HepG2 (cell line): Measurements from ENCODE around the gene VCP. TPM values are rescaled to one million over a fixed set of nuclear protein-coding genes. Genes with fewer than 3 reads are reported as not detected.
A peak's percentile ranks its signal among the peaks of the same experiment; 100 is the strongest.

ENCODE experiments used
- BHLHE40 ChIP-seq: IDR thresholded peaks from 2 replicates; pipeline ENCODE4 v1.6.1; 2011; ENCODE audit warnings: low read length, improper control_type of control experiment
- DR1 ChIP-seq: sonication (generic); formaldehyde crosslinking; IDR thresholded peaks from 2 replicates; pipeline ENCODE4 v1.8.0; 2021; ENCODE audit warnings: mild to moderate bottlenecking, missing genetic modification reagents, inconsistent platforms
- GZF1 ChIP-seq: sonication (generic); formaldehyde crosslinking; IDR thresholded peaks from 2 replicates; pipeline ENCODE4 v1.5.1; 2020; ENCODE audit warnings: mild to moderate bottlenecking, missing genetic modification reagents
- KDM3A ChIP-seq: IDR thresholded peaks from 2 replicates; pipeline ENCODE4 v1.6.1; 2018; ENCODE audit warnings: low read depth, missing compliant biosample characterization
- KLF12 ChIP-seq: sonication (generic); formaldehyde crosslinking; IDR thresholded peaks from 2 replicates; pipeline ENCODE4 v1.4.0; 2020; ENCODE audit warnings: missing genetic modification reagents, borderline replicate concordance
- MED1 ChIP-seq: sonication (generic); formaldehyde crosslinking; IDR thresholded peaks from 2 replicates; pipeline ENCODE4 v1.4.0; 2020; ENCODE audit warnings: missing genetic modification reagents
- MED13 ChIP-seq: sonication (generic); formaldehyde crosslinking; IDR thresholded peaks from 2 replicates; pipeline ENCODE4 v1.5.0; 2020; ENCODE audit warnings: missing genetic modification reagents
- MIXL1 ChIP-seq: IDR thresholded peaks from 2 replicates; pipeline ENCODE4 v1.6.1; 2016
- MTA1 ChIP-seq: sonication (generic); formaldehyde crosslinking; IDR thresholded peaks from 2 replicates; pipeline ENCODE4 v1.4.0; 2020; ENCODE audit warnings: missing genetic modification reagents, mild to moderate bottlenecking, borderline replicate concordance
- RAD21 ChIP-seq: fragments of 450-650 bp; formaldehyde crosslinking; IDR thresholded peaks from 2 replicates; pipeline ENCODE4 v1.5.0; 2020; ENCODE audit warnings: mild to moderate bottlenecking
- RBM39 ChIP-seq: fragments of 200-400 bp; formaldehyde crosslinking; IDR thresholded peaks from one replicate; pipeline ENCODE4 v1.6.1; 2018; ENCODE audit warnings: antibody characterized with exemption, mild to moderate bottlenecking, low read depth, low read length; ENCODE audit not compliant: poor library complexity, severe bottlenecking
- ZBTB7A ChIP-seq: sonication (generic); formaldehyde crosslinking; IDR thresholded peaks from 2 replicates; pipeline ENCODE4 v1.8.0; 2022; ENCODE audit warnings: mild to moderate bottlenecking, missing genetic modification reagents
- ZC3H13 ChIP-seq: sonication (generic); formaldehyde crosslinking; IDR thresholded peaks from 2 replicates; pipeline ENCODE4 v1.8.1; 2023; ENCODE audit warnings: mild to moderate bottlenecking, missing genetic modification reagents, moderate library complexity
- ZNF180 ChIP-seq: sonication (generic); formaldehyde crosslinking; IDR thresholded peaks from 2 replicates; pipeline ENCODE4 v1.4.0; 2020; ENCODE audit warnings: low read depth, missing genetic modification reagents, borderline replicate concordance
- ZNF337 ChIP-seq: sonication (generic); formaldehyde crosslinking; IDR thresholded peaks from 2 replicates; pipeline ENCODE4 v1.5.1; 2020; ENCODE audit warnings: missing genetic modification reagents, low read depth, mild to moderate bottlenecking, borderline replicate concordance
- polyA plus RNA-seq, 8 experiments: library from polyadenylated mRNA; depleted of rRNA in 3 of 8; stranded (reverse) in 7 of 8; unstranded in 1 of 8; fragments of >200 nt; fragmentation: Illumina TruSeq in 4 of 8; extraction: Trizol in 4 of 8; gene quantifications; 2 replicates each; pipeline versions ENCODE4 v1.2.1 to v1.2.3, GENCODE V29; 2011 to 2016; ENCODE audit warnings: low read depth in 4 of 8, missing spikeins in 1 of 8, mixed read lengths in 1 of 8; ENCODE audit not compliant: insufficient read depth in 1 of 8
- total RNA-seq, 5 experiments: library from RNA; depleted of rRNA; stranded (reverse); fragments of >200 nt; fragmentation: Illumina TruSeq; extraction: Trizol; gene quantifications; 2 replicates each; pipeline ENCODE4 v1.2.3, GENCODE V29; 2016; ENCODE audit warnings: low read depth in 1 of 5
- TF ChIP-seq, protein P1 (sequence below): sonication (generic); formaldehyde crosslinking; IDR thresholded peaks from 2 replicates; pipeline ENCODE4 v1.8.0; 2022; ENCODE audit warnings: mild to moderate bottlenecking, missing genetic modification reagents, moderate library complexity
- TF ChIP-seq, protein P2 (sequence below): sonication (generic); formaldehyde crosslinking; IDR thresholded peaks from 2 replicates; pipeline ENCODE4 v1.8.0; 2022; ENCODE audit warnings: mild to moderate bottlenecking, missing genetic modification reagents; ENCODE audit not compliant: insufficient replicate concordance
- TF ChIP-seq, protein P3 (sequence below): IDR thresholded peaks from 2 replicates; pipeline ENCODE4 v1.6.1; 2016; ENCODE audit warnings: missing compliant biosample characterization, missing genetic modification reagents, borderline replicate concordance
- TF ChIP-seq, protein P4 (sequence below): sonication (generic); formaldehyde crosslinking; conservative IDR thresholded peaks from 2 replicates; pipeline ENCODE4 v1.8.0; 2022; ENCODE audit warnings: mild to moderate bottlenecking, moderate library complexity, missing genetic modification reagents
- TF ChIP-seq, protein P5 (sequence below), 2 experiments: sonication (generic) in 1 of 2; formaldehyde crosslinking in 1 of 2; IDR thresholded peaks; 2 replicates each; pipeline versions ENCODE4 v1.5.1 to v1.6.1; 2011 to 2020; ENCODE audit warnings: borderline replicate concordance in 1 of 2, low read depth in 1 of 2, low read length in 1 of 2, mild to moderate bottlenecking in 1 of 2, missing genetic modification reagents in 1 of 2, moderate library complexity in 1 of 2

VCP gene
- total and polyA plus RNA-seq, 2 of the 13 experiments (the other 11 are each of a cell fraction or from before 2014, with no cell fraction given): 143 to 391 TPM

DNA sequence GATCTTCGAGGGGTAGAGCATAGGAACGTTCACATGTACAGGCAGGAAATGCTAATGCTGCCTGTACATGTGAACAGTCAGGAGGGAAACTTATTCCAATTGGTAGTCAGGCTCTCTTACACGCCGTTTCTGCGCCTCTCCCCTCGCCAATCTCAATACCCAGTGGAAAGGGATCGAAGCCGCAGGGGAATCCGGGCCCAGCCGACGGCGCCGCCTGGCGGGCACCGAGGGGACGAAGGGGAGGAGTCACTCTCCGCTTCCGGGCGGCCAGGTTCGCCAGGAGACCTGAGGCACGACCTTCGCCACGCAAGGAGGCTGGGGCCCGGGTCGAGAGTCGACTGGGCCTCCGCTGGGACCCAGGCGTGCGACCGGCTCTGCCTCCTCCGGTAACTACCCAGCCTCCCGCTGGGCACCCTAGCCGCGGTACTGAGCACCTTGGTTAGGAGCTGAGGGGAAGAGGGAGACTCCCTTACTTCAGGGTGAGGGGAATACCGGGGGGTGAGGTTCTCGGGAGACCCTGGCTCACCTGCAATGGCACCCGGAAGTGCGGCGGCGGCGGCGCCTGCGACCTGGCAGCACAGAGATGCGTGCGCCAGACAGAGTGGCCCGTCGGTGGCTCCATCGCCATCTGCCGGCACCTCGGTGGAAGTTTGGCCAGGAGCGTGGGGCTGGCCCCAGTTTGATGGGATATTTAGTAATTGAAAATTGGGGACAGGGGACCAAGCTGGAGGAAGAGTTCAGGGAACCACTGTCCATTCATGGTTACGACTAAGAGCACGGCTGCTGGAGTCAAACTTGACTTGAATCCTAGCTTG lies 23.8 kb upstream of the VCP start, which contains the start of gene PIGO (continued):
- TF ChIP-seq RAD21 (CRISPR knock-in tag): peak; percentile 81
- TF ChIP-seq, protein P1, sequence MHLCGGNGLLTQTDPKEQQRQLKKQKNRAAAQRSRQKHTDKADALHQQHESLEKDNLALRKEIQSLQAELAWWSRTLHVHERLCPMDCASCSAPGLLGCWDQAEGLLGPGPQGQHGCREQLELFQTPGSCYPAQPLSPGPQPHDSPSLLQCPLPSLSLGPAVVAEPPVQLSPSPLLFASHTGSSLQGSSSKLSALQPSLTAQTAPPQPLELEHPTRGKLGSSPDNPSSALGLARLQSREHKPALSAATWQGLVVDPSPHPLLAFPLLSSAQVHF: no peak; the same call in 1 of the 2 replicates
- no peak; the same call in 1 of the 2 replicates for TF ChIP-seq ZC3H13 (CRISPR knock-in tag)
- peak; percentile 81; the same call in 1 of the 2 replicates for TF ChIP-seq KDM3A (CRISPR knock-in tag)
- TF ChIP-seq ZBTB7A (CRISPR knock-in tag): peak; percentile 12; the same call in 1 of the 2 replicates
- TF ChIP-seq, protein P2, sequence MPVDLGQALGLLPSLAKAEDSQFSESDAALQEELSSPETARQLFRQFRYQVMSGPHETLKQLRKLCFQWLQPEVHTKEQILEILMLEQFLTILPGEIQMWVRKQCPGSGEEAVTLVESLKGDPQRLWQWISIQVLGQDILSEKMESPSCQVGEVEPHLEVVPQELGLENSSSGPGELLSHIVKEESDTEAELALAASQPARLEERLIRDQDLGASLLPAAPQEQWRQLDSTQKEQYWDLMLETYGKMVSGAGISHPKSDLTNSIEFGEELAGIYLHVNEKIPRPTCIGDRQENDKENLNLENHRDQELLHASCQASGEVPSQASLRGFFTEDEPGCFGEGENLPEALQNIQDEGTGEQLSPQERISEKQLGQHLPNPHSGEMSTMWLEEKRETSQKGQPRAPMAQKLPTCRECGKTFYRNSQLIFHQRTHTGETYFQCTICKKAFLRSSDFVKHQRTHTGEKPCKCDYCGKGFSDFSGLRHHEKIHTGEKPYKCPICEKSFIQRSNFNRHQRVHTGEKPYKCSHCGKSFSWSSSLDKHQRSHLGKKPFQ (CRISPR knock-in tag): peak; percentile 22
- 0 out of 2 replicates have a peak, but pooled peaks have one; percentile 41 for TF ChIP-seq MED13
- TF ChIP-seq, protein P3, sequence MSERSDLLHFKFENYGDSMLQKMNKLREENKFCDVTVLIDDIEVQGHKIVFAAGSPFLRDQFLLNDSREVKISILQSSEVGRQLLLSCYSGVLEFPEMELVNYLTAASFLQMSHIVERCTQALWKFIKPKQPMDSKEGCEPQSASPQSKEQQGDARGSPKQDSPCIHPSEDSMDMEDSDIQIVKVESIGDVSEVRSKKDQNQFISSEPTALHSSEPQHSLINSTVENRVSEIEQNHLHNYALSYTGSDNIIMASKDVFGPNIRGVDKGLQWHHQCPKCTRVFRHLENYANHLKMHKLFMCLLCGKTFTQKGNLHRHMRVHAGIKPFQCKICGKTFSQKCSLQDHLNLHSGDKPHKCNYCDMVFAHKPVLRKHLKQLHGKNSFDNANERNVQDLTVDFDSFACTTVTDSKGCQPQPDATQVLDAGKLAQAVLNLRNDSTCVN (CRISPR knock-in tag): peak; percentile 64; the same call in 1 of the 2 replicates
- peak; percentile 89; the same call in 1 of the 2 replicates for TF ChIP-seq ZNF337 (CRISPR knock-in tag)
- TF ChIP-seq BHLHE40: peak; percentile 40; the same call in 1 of the 2 replicates
- peak; percentile 85; the same call in 1 of the 2 replicates for TF ChIP-seq GZF1 (CRISPR knock-in tag)
- TF ChIP-seq ZNF180: no peak
- TF ChIP-seq DR1: no peak
- TF ChIP-seq, protein P4, sequence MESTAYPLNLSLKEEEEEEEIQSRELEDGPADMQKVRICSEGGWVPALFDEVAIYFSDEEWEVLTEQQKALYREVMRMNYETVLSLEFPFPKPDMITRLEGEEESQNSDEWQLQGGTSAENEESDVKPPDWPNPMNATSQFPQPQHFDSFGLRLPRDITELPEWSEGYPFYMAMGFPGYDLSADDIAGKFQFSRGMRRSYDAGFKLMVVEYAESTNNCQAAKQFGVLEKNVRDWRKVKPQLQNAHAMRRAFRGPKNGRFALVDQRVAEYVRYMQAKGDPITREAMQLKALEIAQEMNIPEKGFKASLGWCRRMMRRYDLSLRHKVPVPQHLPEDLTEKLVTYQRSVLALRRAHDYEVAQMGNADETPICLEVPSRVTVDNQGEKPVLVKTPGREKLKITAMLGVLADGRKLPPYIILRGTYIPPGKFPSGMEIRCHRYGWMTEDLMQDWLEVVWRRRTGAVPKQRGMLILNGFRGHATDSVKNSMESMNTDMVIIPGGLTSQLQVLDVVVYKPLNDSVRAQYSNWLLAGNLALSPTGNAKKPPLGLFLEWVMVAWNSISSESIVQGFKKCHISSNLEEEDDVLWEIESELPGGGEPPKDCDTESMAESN (CRISPR knock-in tag): peak; percentile 60
- TF ChIP-seq MIXL1 (CRISPR knock-in tag): peak; percentile 60; the same call in 1 of the 2 replicates
- TF ChIP-seq, protein P5, sequence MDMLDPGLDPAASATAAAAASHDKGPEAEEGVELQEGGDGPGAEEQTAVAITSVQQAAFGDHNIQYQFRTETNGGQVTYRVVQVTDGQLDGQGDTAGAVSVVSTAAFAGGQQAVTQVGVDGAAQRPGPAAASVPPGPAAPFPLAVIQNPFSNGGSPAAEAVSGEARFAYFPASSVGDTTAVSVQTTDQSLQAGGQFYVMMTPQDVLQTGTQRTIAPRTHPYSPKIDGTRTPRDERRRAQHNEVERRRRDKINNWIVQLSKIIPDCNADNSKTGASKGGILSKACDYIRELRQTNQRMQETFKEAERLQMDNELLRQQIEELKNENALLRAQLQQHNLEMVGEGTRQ (IDR thresholded peaks at IDR 0.05; ENCODE audit: low read depth, low read length): no peak
- TF ChIP-seq, protein P5 (CRISPR knock-in tag; IDR thresholded peaks at IDR 0.05; ENCODE audit: borderline replicate concordance): peak; percentile 17; the same call in 1 of the 2 replicates
- peak; percentile 72; the same call in 1 of the 2 replicates for TF ChIP-seq KLF12
- peak; percentile 76 for TF ChIP-seq MED1 (CRISPR knock-in tag)
- TF ChIP-seq MTA1: peak; percentile 88
- TF ChIP-seq RBM39: peak; percentile 93
